Tibial artery (tissue), 4 donors: ENCODE results near the gene WDR55.

Experiments
- DNase-seq, 2 donors: peaks; one replicate each; pipeline ENCODE4 v3.0.0-alpha.2; 2019
- H3K27ac ChIP-seq, 2 donors: fragments of 200-600 bp; sonication (generic) in 1 of 2; 1 replicate in 1 of 2; 2 replicates in 1 of 2; pipeline ENCODE4 v1.5.1; 2018 to 2019; ENCODE audit warnings: mild to moderate bottlenecking in 1 of 2
- H3K27me3 ChIP-seq, 2 donors: fragments of 200-600 bp; sonication (generic) in 1 of 2; one replicate each; pipeline versions ENCODE4 v1.5.1 to v1.6.0; 2016 to 2019
- H3K36me3 ChIP-seq, 3 donors: fragments of 200-600 bp; sonication (generic) in 2 of 3; one replicate each; pipeline ENCODE4 v1.5.1; 2016 to 2019; ENCODE audit warnings: mild to moderate bottlenecking in 2 of 3
- H3K4me1 ChIP-seq, 4 donors: fragments of 200-600 bp; sonication (generic) in 2 of 4; 1 replicate in 3 of 4; 2 replicates in 1 of 4; pipeline ENCODE4 v1.5.1; 2016 to 2019
- H3K4me3 ChIP-seq, 2 donors: fragments of 200-600 bp; sonication (generic) in 1 of 2; 1 replicate in 1 of 2; 2 replicates in 1 of 2; pipeline ENCODE4 v1.5.1; 2018 to 2019; ENCODE audit warnings: mild to moderate bottlenecking in 2 of 2
- H3K9me3 ChIP-seq, 3 donors: fragments of 200-600 bp; sonication (generic) in 1 of 3; one replicate each; pipeline ENCODE4 v1.5.1; 2016 to 2019
- intact Hi-C: fragments of 100-400 bp; cut with DNase I; formaldehyde crosslinking; loops from one replicate; pipeline ENCODE4 v1.15.0; 2023; ENCODE audit warnings: low total_unique reads
- TF ChIP-seq, protein P1 (sequence below), 2 experiments: fragments of 200-600 bp in 1 of 2; fragments of 450-650 bp in 1 of 2; IDR thresholded peaks; one replicate each; pipeline ENCODE4 v1.5.1; 2017 to 2019; ENCODE audit warnings: antibody characterized with exemption in 2 of 2, mild to moderate bottlenecking in 1 of 2, moderate library complexity in 1 of 2

The WDR55 gene

DNA sequence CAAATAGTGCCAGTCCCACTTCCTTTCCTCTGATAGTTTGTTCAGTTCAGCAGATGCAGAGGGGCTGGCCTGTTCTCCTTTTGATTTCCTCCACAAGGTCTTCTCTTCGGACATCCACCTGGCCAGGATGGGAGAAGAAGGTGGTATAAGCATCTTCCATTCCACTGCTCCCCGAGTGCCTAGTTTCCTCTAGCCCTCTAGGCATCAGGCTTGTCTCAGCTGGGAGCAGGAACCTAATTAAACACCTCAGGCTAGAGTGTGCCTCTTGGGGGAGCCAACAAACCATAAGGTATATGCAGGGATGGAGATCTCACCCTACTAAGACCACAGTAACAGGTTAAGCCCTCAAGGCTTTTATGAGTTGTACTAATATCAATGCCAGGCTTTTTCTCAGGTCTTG is 9.5 kb downstream of the WDR55 start:
- Histone ChIP-seq H3K27ac (no peak overlapping the region), H3K27me3 (no peaks in the 10 kb centered on the region), H3K9me3 (no peaks in the 10 kb centered on the region), H3K36me3 (peaks cover 52 to 97% (median 67%) of the 10 kb centered on the region in 3 donors), H3K4me3 (no peak overlapping the region), H3K4me1 (peaks cover 0 to 6% (median 0%) of the 10 kb centered on the region in 4 donors)
- DNase-seq, result no peak
- TF ChIP-seq, protein P1, sequence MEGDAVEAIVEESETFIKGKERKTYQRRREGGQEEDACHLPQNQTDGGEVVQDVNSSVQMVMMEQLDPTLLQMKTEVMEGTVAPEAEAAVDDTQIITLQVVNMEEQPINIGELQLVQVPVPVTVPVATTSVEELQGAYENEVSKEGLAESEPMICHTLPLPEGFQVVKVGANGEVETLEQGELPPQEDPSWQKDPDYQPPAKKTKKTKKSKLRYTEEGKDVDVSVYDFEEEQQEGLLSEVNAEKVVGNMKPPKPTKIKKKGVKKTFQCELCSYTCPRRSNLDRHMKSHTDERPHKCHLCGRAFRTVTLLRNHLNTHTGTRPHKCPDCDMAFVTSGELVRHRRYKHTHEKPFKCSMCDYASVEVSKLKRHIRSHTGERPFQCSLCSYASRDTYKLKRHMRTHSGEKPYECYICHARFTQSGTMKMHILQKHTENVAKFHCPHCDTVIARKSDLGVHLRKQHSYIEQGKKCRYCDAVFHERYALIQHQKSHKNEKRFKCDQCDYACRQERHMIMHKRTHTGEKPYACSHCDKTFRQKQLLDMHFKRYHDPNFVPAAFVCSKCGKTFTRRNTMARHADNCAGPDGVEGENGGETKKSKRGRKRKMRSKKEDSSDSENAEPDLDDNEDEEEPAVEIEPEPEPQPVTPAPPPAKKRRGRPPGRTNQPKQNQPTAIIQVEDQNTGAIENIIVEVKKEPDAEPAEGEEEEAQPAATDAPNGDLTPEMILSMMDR (IDR thresholded peaks at IDR 0.05), result no peak
- intact Hi-C loops, result no loop called here

GRCh38 chr5:140674629-140675028 is 9.9 kb downstream of the WDR55 start:
- H3K4me1 ChIP-seq, result peaks cover 0 to 6% (median 0%) of the 10 kb centered on the region in 4 donors
- H3K36me3 ChIP-seq, result peaks cover 52 to 97% (median 67%) of the 10 kb centered on the region in 3 donors
- H3K27ac ChIP-seq, result no peak overlapping the region
- H3K9me3 ChIP-seq, result no peaks in the 10 kb centered on the region
- H3K4me3 ChIP-seq, result no peak overlapping the region
- no peaks in the 10 kb centered on the region for H3K27me3 ChIP-seq
- intact Hi-C loops, result no loop called here
- TF ChIP-seq, protein P1 (IDR thresholded peaks at IDR 0.05), result no peak
- no peak for DNase-seq

DNA sequence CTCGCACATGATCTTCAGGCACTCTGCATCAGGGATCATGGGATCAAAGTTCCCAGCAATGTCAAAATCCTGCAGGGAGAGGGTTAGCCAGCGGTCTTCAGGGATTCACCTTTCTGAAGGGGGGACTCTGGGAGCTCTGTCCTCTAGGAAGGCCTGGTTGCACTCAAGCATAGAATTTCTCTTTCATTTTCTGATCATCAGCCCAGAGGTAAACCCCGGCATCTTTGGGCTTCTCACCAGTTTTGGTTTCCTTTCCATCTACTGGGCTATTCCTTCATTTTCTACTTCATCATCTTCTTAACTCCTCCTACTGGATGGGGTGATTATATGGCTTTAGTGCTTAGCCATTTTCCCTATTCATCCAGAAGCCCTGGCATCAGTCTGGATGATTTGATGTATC is 13.2 kb downstream of the WDR55 start:
- Histone ChIP-seq H3K4me1 (no peaks in the 10 kb centered on the region), H3K36me3 (peaks cover 65 to 100% (median 82%) of the 10 kb centered on the region in 3 donors), H3K27ac (no peak overlapping the region), H3K27me3 (no peaks in the 10 kb centered on the region), H3K9me3 (no peaks in the 10 kb centered on the region), H3K4me3 (no peak overlapping the region)
- no peak for DNase-seq
- intact Hi-C loops, result no loop called here
- TF ChIP-seq, protein P1 (IDR thresholded peaks at IDR 0.05), result no peak

- Histone ChIP-seq H3K4me3 (no peak overlapping the region), H3K4me1 (no peaks in the 10 kb centered on the region), H3K27ac (no peak overlapping the region), H3K27me3 (no peaks in the 10 kb centered on the region), H3K9me3 (no peaks in the 10 kb centered on the region), H3K36me3 (peaks cover 60 to 100% (median 84%) of the 10 kb centered on the region in 3 donors)
- TF ChIP-seq, protein P1 (IDR thresholded peaks at IDR 0.05), result no peak
- intact Hi-C loops, result no loop called here
- DNase-seq, result no peak
Measured at GRCh38 chr5:140678993-140679392, 14.3 kb downstream of the WDR55 start.

GRCh38 chr5:140690376-140690932 is 25.8 kb downstream of the WDR55 start:
- H3K36me3 ChIP-seq, result peaks cover 20 to 53% (median 29%) of the 10 kb centered on the region in 3 donors
- intact Hi-C loops, result loop anchor here (5.0 to 10.0 kb wide), 2 partner anchors 146 to 288 kb away; partner anchors contain the start of genes ANKHD1 and EIF4EBP3

More at GRCh38 chr5:140690376-140690932, 25.8 kb downstream of the WDR55 start:
- H3K9me3 ChIP-seq, result no peaks in the 10 kb centered on the region
- no peaks in the 10 kb centered on the region for H3K27me3 ChIP-seq
- H3K4me3 ChIP-seq, result peak overlapping the region; percentile 88 to 95
- no peak for DNase-seq
- peaks cover 0 to 35% (median 25%) of the 10 kb centered on the region in 4 donors for H3K4me1 ChIP-seq
- H3K27ac ChIP-seq, result peak overlapping the region; percentile 87 to 94
- TF ChIP-seq, protein P1 (IDR thresholded peaks at IDR 0.05), result no peak
